HepG2 (cell line): ENCODE data around the gene ABTB2. TPM values are rescaled to one million over a fixed set of nuclear protein-coding genes. Genes with fewer than 3 reads are reported as not detected.

ENCODE experiments used
- AHDC1 ChIP-seq: sonication (generic); formaldehyde crosslinking; IDR thresholded peaks from 2 replicates; pipeline ENCODE4 v1.5.1; 2020; ENCODE audit warnings: mild to moderate bottlenecking, missing genetic modification reagents, borderline replicate concordance
- ARNTL ChIP-seq: sonication (generic); formaldehyde crosslinking; IDR thresholded peaks from 2 replicates; pipeline ENCODE4 v1.4.0; 2020; ENCODE audit warnings: mild to moderate bottlenecking, missing genetic modification reagents
- BHLHE40 ChIP-seq: IDR thresholded peaks from 2 replicates; pipeline ENCODE4 v1.6.1; 2011; ENCODE audit warnings: low read length, improper control_type of control experiment
- GFI1 ChIP-seq: sonication (generic); formaldehyde crosslinking; IDR thresholded peaks from 2 replicates; pipeline ENCODE4 v1.5.0; 2020; ENCODE audit warnings: missing genetic modification reagents, mild to moderate bottlenecking, borderline replicate concordance
- GPN1 ChIP-seq: sonication (generic); formaldehyde crosslinking; IDR thresholded peaks from 2 replicates; pipeline ENCODE4 v1.5.1; 2020; ENCODE audit warnings: missing genetic modification reagents, borderline replicate concordance
- HDAC1 ChIP-seq: sonication (generic); formaldehyde crosslinking; IDR thresholded peaks from 2 replicates; pipeline ENCODE4 v1.5.1; 2020; ENCODE audit warnings: mild to moderate bottlenecking, missing genetic modification reagents
- HMGA1 ChIP-seq: sonication (generic); formaldehyde crosslinking; conservative IDR thresholded peaks from 2 replicates; pipeline ENCODE4 v1.4.0; 2020; ENCODE audit warnings: missing genetic modification reagents
- HNRNPK ChIP-seq: fragments of 200-400 bp; formaldehyde crosslinking; IDR thresholded peaks from 2 replicates; pipeline ENCODE4 v1.6.1; 2018; ENCODE audit warnings: low read length, low read depth, moderate library complexity, mild to moderate bottlenecking; ENCODE audit not compliant: poor library complexity, severe bottlenecking
- JDP2 ChIP-seq: sonication (generic); formaldehyde crosslinking; IDR thresholded peaks from 2 replicates; pipeline ENCODE4 v1.8.1; 2022; ENCODE audit warnings: missing genetic modification reagents, borderline replicate concordance
- RXRB ChIP-seq: IDR thresholded peaks from 2 replicates; pipeline ENCODE4 v1.6.1; 2016; ENCODE audit warnings: borderline replicate concordance, missing genetic modification reagents, missing compliant biosample characterization
- SOX13 ChIP-seq, 3 experiments: fragments of 450-650 bp in 1 of 3; sonication (generic) in 1 of 3; formaldehyde crosslinking in 1 of 3; IDR thresholded peaks in 2 of 3; conservative IDR thresholded peaks in 1 of 3; 2 replicates each; pipeline versions ENCODE4 v1.5.0 to v1.6.1; 2016 to 2020; ENCODE audit warnings: antibody characterized with exemption in 1 of 3, mild to moderate bottlenecking in 1 of 3, missing compliant biosample characterization in 1 of 3, missing genetic modification reagents in 1 of 3, moderate library complexity in 1 of 3
- TCF7 ChIP-seq: sonication (generic); IDR thresholded peaks from 2 replicates; pipeline ENCODE4 v1.6.1; 2016; ENCODE audit warnings: antibody characterized with exemption, low read depth
- TRIM22 ChIP-seq: fragments of 450-650 bp; IDR thresholded peaks from 2 replicates; pipeline ENCODE4 v1.6.1; 2017
- ZHX1 ChIP-seq: sonication (generic); formaldehyde crosslinking; IDR thresholded peaks from 2 replicates; pipeline ENCODE4 v1.8.1; 2022; ENCODE audit warnings: low read depth, mild to moderate bottlenecking, missing genetic modification reagents
- ZNF331 ChIP-seq: sonication (generic); formaldehyde crosslinking; IDR thresholded peaks from 2 replicates; pipeline ENCODE4 v1.4.0; 2020; ENCODE audit warnings: missing genetic modification reagents
- ZNF704 ChIP-seq: sonication (generic); formaldehyde crosslinking; IDR thresholded peaks from 2 replicates; pipeline ENCODE4 v1.8.1; 2023; ENCODE audit warnings: mild to moderate bottlenecking, inconsistent platforms, moderate library complexity, missing genetic modification reagents, borderline replicate concordance
- ZNF784 ChIP-seq: sonication (generic); formaldehyde crosslinking; IDR thresholded peaks from 2 replicates; pipeline ENCODE4 v1.5.1; 2020; ENCODE audit warnings: missing genetic modification reagents, mild to moderate bottlenecking, borderline replicate concordance
- polyA plus RNA-seq, 8 experiments: library from polyadenylated mRNA; depleted of rRNA in 3 of 8; stranded (reverse) in 7 of 8; unstranded in 1 of 8; fragments of >200 nt; fragmentation: Illumina TruSeq in 4 of 8; extraction: Trizol in 4 of 8; gene quantifications; 2 replicates each; pipeline versions ENCODE4 v1.2.1 to v1.2.3, GENCODE V29; 2011 to 2016; ENCODE audit warnings: low read depth in 4 of 8, missing spikeins in 1 of 8, mixed read lengths in 1 of 8; ENCODE audit not compliant: insufficient read depth in 1 of 8
- total RNA-seq, 5 experiments: library from RNA; depleted of rRNA; stranded (reverse); fragments of >200 nt; fragmentation: Illumina TruSeq; extraction: Trizol; gene quantifications; 2 replicates each; pipeline ENCODE4 v1.2.3, GENCODE V29; 2016; ENCODE audit warnings: low read depth in 1 of 5

The ABTB2 gene
- total and polyA plus RNA-seq, 2 of the 13 experiments (the other 11 are each of a cell fraction or from before 2014, with no cell fraction given), result 5.1 to 15.4 TPM

GRCh38 chr11:34364102-34364501 is 6.3 kb upstream of the ABTB2 start (continued):
- TF ChIP-seq TCF7, result peak; percentile 89
- TF ChIP-seq HNRNPK, result no peak
- no peak for TF ChIP-seq GPN1 (CRISPR knock-in tag)
- peak; percentile 70; the same call in 1 of the 2 replicates for TF ChIP-seq RXRB (CRISPR knock-in tag)
- no peak for TF ChIP-seq TRIM22
- peak; percentile 77; the same call in 1 of the 2 replicates for TF ChIP-seq ZNF331 (CRISPR knock-in tag)
- TF ChIP-seq AHDC1 (CRISPR knock-in tag), result peak; percentile 34; the same call in 1 of the 2 replicates
- TF ChIP-seq BHLHE40, result peak; percentile 19; the same call in 1 of the 2 replicates
- TF ChIP-seq JDP2, result no peak
- peak; percentile 35; the same call in 1 of the 2 replicates for TF ChIP-seq ARNTL (CRISPR knock-in tag)
- TF ChIP-seq ZNF704 (CRISPR knock-in tag), result no peak
- no peak for TF ChIP-seq ZNF784 (CRISPR knock-in tag)
- no peak for TF ChIP-seq ZHX1 (CRISPR knock-in tag)
- no peak for TF ChIP-seq HDAC1 (CRISPR knock-in tag)
- 0 out of 2 replicates have a peak, but pooled peaks have one; percentile 10 for TF ChIP-seq GFI1 (CRISPR knock-in tag)
- TF ChIP-seq HMGA1 (CRISPR knock-in tag), result no peak
- no peak for TF ChIP-seq SOX13 (IDR thresholded peaks at IDR 0.05)
- TF ChIP-seq SOX13 (CRISPR knock-in tag; conservative IDR thresholded peaks at IDR 0.05 in 1 of 2, IDR thresholded peaks at IDR 0.05 in 1 of 2), result peak in 1 of 2 experiments; percentile 87; a peak in 2 of 4 replicates
